SK-N-SH treated with all-trans-retinoic acid at 6 μM for 48 hours (cell line): ENCODE data around the gene GCH1.

Experiments used
- ATAC-seq: fragments of 200-7000 bp; cut with Tn5 transposase; 3 replicates; pipeline ENCODE4 v1.9.1; 2020; ENCODE audit warnings: mild to moderate bottlenecking, moderate library complexity
- ARNTL ChIP-seq: fragments of 450-650 bp; formaldehyde crosslinking; IDR thresholded peaks from 2 replicates; pipeline ENCODE4 v1.5.0; 2020; ENCODE audit warnings: low read depth, mild to moderate bottlenecking, moderate library complexity, borderline replicate concordance
- BACH2 ChIP-seq: fragments of 250-450 bp; sonication (Bioruptor Pico); IDR thresholded peaks from 2 replicates; pipeline ENCODE4 v1.9.0; 2021; ENCODE audit warnings: mild to moderate bottlenecking, borderline replicate concordance
- CSDC2 ChIP-seq: fragments of 250-450 bp; sonication (Bioruptor Pico); IDR thresholded peaks from 2 replicates; pipeline ENCODE4 v1.5.0; 2020; ENCODE audit warnings: mild to moderate bottlenecking, moderate library complexity
- ESRRG ChIP-seq: fragments of 250-450 bp; sonication (Bioruptor Pico); IDR thresholded peaks from 2 replicates; pipeline ENCODE4 v1.6.1; 2021; ENCODE audit warnings: mild to moderate bottlenecking
- GLIS3 ChIP-seq: fragments of 250-450 bp; sonication (Bioruptor Pico); IDR thresholded peaks from 2 replicates; pipeline ENCODE4 v1.5.0; 2020; ENCODE audit warnings: mild to moderate bottlenecking, moderate library complexity
- ISL1 ChIP-seq: fragments of 250-450 bp; sonication (Bioruptor Pico); IDR thresholded peaks from 2 replicates; pipeline ENCODE4 v2.1.2; 2022; ENCODE audit warnings: mild to moderate bottlenecking, moderate library complexity
- OSR1 ChIP-seq: fragments of 250-450 bp; sonication (Bioruptor Pico); IDR thresholded peaks from 2 replicates; pipeline ENCODE4 v1.8.0; 2022; ENCODE audit warnings: moderate library complexity, mild to moderate bottlenecking, inconsistent platforms
- PPARA ChIP-seq: fragments of 250-450 bp; sonication (Bioruptor Pico); IDR thresholded peaks from 2 replicates; pipeline ENCODE4 v1.5.0; 2020; ENCODE audit warnings: mild to moderate bottlenecking, borderline replicate concordance
- RARB ChIP-seq: fragments of 250-450 bp; sonication (Bioruptor Pico); IDR thresholded peaks from 2 replicates; pipeline ENCODE4 v1.8.0; 2021; ENCODE audit warnings: mild to moderate bottlenecking, moderate library complexity
- SNAI2 ChIP-seq: fragments of 250-450 bp; sonication (Bioruptor Pico); IDR thresholded peaks from 2 replicates; pipeline ENCODE4 v1.5.0; 2020; ENCODE audit warnings: mild to moderate bottlenecking, moderate library complexity
- TCF4 ChIP-seq: fragments of 250-450 bp; sonication (Bioruptor Pico); IDR thresholded peaks from 2 replicates; pipeline ENCODE4 v1.8.0; 2021; ENCODE audit warnings: mild to moderate bottlenecking, moderate library complexity, borderline replicate concordance
- ZC3H10 ChIP-seq: fragments of 250-450 bp; sonication (Bioruptor Pico); IDR thresholded peaks from 2 replicates; pipeline ENCODE4 v1.5.1; 2021; ENCODE audit warnings: mild to moderate bottlenecking, moderate library complexity
- ZFP3 ChIP-seq: fragments of 250-450 bp; sonication (Bioruptor Pico); IDR thresholded peaks from 2 replicates; pipeline ENCODE4 v1.5.0; 2020; ENCODE audit warnings: mild to moderate bottlenecking, moderate library complexity
- ZFP30 ChIP-seq: fragments of 450-650 bp; formaldehyde crosslinking; IDR thresholded peaks from 2 replicates; pipeline ENCODE4 v1.5.0; 2022; ENCODE audit warnings: mild to moderate bottlenecking, moderate library complexity
- ZNF565 ChIP-seq: fragments of 450-650 bp; formaldehyde crosslinking; conservative IDR thresholded peaks from 2 replicates; pipeline ENCODE4 v1.5.0; 2020; ENCODE audit warnings: low read depth, mild to moderate bottlenecking, moderate library complexity
- ZNF70 ChIP-seq: fragments of 450-650 bp; formaldehyde crosslinking; IDR thresholded peaks from 2 replicates; pipeline ENCODE4 v1.5.0; 2020; ENCODE audit warnings: mild to moderate bottlenecking, moderate library complexity
- ZNF8 ChIP-seq: fragments of 450-650 bp; formaldehyde crosslinking; IDR thresholded peaks from 2 replicates; pipeline ENCODE4 v1.5.0; 2020; ENCODE audit warnings: mild to moderate bottlenecking, moderate library complexity
- TF ChIP-seq, protein P1 (sequence below): fragments of 250-450 bp; sonication (Bioruptor Pico); IDR thresholded peaks from 2 replicates; pipeline ENCODE4 v1.5.1; 2020; ENCODE audit warnings: low read depth, mild to moderate bottlenecking, moderate library complexity
- TF ChIP-seq, protein P2 (sequence below): fragments of 250-450 bp; sonication (Bioruptor Pico); IDR thresholded peaks from 2 replicates; pipeline ENCODE4 v1.8.0; 2020; ENCODE audit warnings: mild to moderate bottlenecking, moderate library complexity, borderline replicate concordance
- TF ChIP-seq, protein P3 (sequence below): fragments of 250-450 bp; sonication (Bioruptor Pico); IDR thresholded peaks from 2 replicates; pipeline ENCODE4 v1.5.1; 2021; ENCODE audit warnings: mild to moderate bottlenecking, moderate library complexity

The GCH1 gene

DNA sequence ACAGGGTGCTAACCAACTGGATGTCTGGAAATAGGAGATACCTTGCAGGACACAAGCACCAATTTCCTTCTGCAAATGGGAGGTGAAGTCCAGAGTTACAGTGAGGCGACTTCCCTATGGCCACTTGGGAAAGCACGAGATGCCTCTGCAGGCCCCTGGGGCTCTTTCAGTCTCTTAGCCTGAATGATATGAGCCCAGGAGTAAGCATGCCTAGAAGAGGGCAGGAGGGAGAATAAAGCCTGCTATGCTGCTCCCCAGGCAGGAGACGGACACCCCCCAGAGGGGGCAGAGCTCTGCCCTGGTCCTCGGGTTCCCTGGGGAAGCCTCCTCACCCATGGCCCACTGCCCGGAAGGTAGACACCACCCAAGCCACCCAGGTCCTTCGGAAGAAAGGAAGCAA lies 105.1 kb downstream of the GCH1 start:
- ATAC-seq = peak; percentile 23

DNA sequence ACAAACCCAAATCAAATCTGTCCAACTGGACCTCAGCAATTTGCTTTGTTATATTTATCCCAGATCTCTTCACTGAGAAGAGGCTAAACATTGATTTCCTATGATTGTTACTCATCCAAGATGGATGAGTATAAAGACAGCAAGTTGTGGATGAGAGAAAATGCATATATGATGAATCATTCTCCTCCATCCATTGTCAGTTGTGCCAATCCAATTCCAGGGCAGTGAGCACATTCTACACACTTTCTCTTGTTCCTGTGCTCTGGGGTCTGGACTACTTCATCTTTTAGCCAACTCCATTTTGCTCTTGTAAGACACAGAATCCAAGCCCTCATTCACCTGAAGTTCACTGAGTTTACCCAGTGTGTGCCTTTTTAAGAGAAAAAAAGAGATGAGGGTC lies 105.7 kb downstream of the GCH1 start:
- no peak for TF ChIP-seq ARNTL
- TF ChIP-seq, protein P1, sequence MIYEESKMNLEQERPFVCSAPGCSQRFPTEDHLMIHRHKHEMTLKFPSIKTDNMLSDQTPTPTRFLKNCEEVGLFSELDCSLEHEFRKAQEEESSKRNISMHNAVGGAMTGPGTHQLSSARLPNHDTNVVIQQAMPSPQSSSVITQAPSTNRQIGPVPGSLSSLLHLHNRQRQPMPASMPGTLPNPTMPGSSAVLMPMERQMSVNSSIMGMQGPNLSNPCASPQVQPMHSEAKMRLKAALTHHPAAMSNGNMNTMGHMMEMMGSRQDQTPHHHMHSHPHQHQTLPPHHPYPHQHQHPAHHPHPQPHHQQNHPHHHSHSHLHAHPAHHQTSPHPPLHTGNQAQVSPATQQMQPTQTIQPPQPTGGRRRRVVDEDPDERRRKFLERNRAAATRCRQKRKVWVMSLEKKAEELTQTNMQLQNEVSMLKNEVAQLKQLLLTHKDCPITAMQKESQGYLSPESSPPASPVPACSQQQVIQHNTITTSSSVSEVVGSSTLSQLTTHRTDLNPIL (CRISPR knock-in tag) = no peak
- no peak for TF ChIP-seq ZC3H10 (CRISPR knock-in tag)
- no peak for TF ChIP-seq SNAI2 (CRISPR knock-in tag)
- no peak for TF ChIP-seq ESRRG (CRISPR knock-in tag)
- TF ChIP-seq CSDC2 (CRISPR knock-in tag) = no peak
- TF ChIP-seq TCF4 (CRISPR knock-in tag) = no peak
- TF ChIP-seq, protein P2, sequence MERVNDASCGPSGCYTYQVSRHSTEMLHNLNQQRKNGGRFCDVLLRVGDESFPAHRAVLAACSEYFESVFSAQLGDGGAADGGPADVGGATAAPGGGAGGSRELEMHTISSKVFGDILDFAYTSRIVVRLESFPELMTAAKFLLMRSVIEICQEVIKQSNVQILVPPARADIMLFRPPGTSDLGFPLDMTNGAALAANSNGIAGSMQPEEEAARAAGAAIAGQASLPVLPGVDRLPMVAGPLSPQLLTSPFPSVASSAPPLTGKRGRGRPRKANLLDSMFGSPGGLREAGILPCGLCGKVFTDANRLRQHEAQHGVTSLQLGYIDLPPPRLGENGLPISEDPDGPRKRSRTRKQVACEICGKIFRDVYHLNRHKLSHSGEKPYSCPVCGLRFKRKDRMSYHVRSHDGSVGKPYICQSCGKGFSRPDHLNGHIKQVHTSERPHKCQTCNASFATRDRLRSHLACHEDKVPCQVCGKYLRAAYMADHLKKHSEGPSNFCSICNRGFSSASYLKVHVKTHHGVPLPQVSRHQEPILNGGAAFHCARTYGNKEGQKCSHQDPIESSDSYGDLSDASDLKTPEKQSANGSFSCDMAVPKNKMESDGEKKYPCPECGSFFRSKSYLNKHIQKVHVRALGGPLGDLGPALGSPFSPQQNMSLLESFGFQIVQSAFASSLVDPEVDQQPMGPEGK (CRISPR knock-in tag) = no peak
- no peak for TF ChIP-seq RARB (CRISPR knock-in tag)
- no peak for TF ChIP-seq ZFP3 (CRISPR knock-in tag)
- no peak for TF ChIP-seq OSR1 (CRISPR knock-in tag)
- no peak for TF ChIP-seq GLIS3 (CRISPR knock-in tag)
- peak; percentile 87 for ATAC-seq

More for the DNA sequence above, 105.1 kb downstream of the GCH1 start:
- TF ChIP-seq ESRRG (CRISPR knock-in tag) (no peak), ZFP3 (CRISPR knock-in tag) (no peak), GLIS3 (CRISPR knock-in tag) (no peak)
- TF ChIP-seq, protein P1 (CRISPR knock-in tag) = no peak
- TF ChIP-seq, protein P2 (CRISPR knock-in tag) = no peak

DNA sequence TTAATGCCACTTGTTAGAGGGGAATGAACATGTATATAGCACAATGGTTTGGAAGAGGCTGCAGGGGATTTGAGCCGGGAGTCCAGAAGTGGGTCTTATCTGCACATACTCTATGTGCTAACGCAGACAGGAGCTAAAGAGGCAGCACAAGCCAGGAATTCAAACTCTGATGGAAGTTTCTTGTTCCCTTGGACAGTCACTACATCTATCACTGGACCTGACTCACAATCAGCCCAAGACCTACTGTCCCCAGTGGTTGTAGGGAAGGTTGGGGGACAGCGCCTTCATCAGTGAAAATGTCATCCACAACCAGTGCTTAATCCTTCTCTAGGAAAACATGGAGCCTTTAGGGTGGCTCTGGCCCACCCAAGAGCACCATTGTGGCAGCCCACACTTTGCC lies 107.8 kb downstream of the GCH1 start:
- TF ChIP-seq PPARA (CRISPR knock-in tag) = no peak
- TF ChIP-seq, protein P3, sequence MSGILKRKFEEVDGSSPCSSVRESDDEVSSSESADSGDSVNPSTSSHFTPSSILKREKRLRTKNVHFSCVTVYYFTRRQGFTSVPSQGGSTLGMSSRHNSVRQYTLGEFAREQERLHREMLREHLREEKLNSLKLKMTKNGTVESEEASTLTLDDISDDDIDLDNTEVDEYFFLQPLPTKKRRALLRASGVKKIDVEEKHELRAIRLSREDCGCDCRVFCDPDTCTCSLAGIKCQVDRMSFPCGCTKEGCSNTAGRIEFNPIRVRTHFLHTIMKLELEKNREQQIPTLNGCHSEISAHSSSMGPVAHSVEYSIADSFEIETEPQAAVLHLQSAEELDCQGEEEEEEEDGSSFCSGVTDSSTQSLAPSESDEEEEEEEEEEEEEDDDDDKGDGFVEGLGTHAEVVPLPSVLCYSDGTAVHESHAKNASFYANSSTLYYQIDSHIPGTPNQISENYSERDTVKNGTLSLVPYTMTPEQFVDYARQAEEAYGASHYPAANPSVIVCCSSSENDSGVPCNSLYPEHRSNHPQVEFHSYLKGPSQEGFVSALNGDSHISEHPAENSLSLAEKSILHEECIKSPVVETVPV = no peak
- TF ChIP-seq ZFP3 (CRISPR knock-in tag) = no peak
- no peak for TF ChIP-seq BACH2
- no peak for TF ChIP-seq CSDC2 (CRISPR knock-in tag)
- TF ChIP-seq ARNTL = no peak
- TF ChIP-seq GLIS3 (CRISPR knock-in tag) = no peak
- no peak for TF ChIP-seq ZNF70 (CRISPR knock-in tag)
- TF ChIP-seq OSR1 (CRISPR knock-in tag) = no peak
- TF ChIP-seq, protein P2 (CRISPR knock-in tag) = no peak
- TF ChIP-seq ISL1 (CRISPR knock-in tag) = no peak
- TF ChIP-seq ZNF565 (CRISPR knock-in tag) = no peak
- TF ChIP-seq TCF4 (CRISPR knock-in tag) = no peak
- no peak for TF ChIP-seq ZNF8 (CRISPR knock-in tag)
- no peak for TF ChIP-seq RARB (CRISPR knock-in tag)
- no peak for TF ChIP-seq ZFP30 (CRISPR knock-in tag)
- TF ChIP-seq, all 23 proteins: peak for 0
- no peak for ATAC-seq
